8988T (cell line): ENCODE measurements around the gene SYN1.
"Not testable (repeated sequence)": the region's sequence is repeated elsewhere in the genome, so short reads cannot be mapped to it uniquely, and the experiment has no call there.

Experiments used
- DNase-seq: peaks from one replicate; pipeline ENCODE4 v3.0.0; 2011

SYN1 gene

DNA sequence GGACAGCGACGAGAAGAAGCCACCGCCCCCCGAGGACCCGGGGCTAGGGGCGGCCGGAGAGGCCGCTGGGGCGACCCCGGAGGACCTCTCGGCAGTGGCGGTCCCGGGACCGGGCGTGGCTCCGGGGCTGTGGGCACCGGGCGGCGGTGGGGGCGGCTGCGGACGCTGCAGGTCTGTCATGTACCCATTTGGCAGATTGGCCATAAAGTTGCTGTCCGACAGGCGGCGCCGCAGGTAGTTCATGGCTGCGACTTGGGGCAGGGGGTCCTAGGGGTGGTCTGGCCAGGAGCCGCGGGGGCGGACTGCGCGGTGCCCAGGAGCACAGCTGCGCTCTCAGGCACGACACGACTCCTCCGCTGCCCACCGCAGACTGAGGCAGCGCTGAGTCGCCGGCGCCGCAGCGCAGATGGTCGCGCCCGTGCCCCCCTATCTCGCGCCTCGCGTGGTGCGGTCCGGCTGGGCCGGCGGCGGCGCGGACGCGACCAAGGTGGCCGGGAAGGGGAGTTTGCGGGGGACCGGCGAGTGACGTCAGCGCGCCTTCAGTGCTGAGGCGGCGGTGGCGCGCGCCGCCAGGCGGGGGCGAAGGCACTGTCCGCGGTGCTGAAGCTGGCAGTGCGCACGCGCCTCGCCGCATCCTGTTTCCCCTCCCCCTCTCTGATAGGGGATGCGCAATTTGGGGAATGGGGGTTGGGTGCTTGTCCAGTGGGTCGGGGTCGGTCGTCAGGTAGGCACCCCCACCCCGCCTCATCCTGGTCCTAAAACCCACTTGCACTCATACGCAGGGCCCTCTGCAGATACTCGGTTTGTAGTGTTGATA is at the start of gene SYN1:
Gene SYN1, minus strand, starts transcription at position 372 of the 817 bp plus-strand sequence. Its CDS starts 129 bp downstream, at position 243.
- DNase-seq = no peak

DNA sequence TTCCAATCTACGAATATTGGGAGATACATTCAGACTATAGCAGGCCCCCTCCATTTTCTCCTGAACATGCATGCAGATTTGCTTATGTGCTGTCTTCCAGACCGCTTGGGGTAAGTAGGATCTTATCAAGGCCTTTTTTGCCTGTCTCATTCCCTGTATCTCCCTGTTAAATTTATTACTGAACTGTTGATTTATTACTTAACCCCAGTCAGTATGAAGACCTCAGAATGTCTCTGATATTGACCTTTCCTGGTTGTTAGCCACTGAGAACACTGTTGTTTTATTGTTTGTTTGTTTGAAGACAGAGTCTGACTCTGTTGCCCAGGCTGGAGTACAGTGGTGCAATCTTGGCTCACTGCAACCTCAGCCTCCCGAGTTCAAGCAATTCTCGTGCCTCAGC is 46.1 kb upstream of the SYN1 start:
- DNase-seq = not testable (repeated sequence)

DNA sequence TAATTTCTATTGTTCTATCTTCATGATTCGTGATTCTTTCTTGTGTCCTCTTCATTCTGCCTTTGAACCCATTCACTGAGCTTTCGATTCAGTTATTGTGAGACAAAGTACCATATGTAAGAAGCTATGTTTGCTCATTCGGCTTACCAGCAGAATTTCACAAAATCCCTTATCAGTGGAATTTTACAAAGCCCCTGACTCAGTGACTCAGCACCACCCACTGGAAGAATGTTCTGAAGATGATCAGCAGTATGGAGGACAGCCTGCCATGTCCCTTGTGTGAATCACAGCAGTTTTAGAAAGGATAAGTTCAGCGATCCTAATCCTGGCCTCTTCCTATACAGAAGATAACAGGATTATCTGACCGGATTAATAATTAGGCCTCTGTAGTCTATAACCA is 45.1 kb upstream of the SYN1 start:
- DNase-seq = no peak

DNA sequence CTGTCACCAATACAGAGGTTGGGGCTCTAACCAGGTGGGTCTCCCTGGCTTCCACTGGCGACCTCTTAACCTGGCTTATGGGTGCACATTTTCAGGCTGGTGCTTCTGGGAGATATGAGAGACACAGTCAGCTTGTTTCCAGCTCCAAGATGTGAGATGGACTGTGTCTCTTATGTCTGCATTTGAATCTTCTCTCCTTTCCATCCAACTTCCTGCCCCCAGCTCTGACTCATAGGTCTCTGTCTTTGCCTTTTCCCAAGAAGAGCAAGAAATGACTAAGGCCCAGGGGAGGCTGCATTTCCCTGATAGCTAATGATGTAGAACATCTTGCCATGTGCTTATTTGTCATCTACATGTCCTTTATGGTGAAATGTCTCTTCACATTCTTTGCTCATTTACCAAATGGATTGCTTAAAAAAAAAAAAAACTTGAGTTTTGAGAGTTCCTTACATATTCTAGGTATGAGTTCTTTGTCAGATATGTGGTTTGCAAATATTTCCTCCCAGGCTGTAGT is 42.5 kb upstream of the SYN1 start:
- no peak for DNase-seq

DNA sequence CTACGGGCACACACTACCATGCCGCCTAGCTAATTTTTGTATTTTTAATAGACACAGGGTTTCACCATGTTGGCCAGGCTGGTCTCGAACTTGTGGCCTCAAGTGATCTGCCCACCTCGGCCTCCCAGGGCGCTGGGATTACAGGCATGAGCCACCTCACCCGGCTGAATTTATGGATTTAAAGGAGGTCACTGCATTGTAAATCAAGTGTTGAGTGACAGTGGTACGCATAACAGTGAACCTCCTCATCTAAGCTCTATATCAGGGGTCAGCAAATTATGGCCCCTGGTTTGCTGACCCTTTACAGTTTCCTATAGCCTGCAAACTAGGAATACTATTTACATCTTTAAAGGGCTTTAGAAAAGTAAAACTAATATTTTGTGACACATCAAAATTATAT is 41.9 kb upstream of the SYN1 start:
- no peak for DNase-seq

DNA sequence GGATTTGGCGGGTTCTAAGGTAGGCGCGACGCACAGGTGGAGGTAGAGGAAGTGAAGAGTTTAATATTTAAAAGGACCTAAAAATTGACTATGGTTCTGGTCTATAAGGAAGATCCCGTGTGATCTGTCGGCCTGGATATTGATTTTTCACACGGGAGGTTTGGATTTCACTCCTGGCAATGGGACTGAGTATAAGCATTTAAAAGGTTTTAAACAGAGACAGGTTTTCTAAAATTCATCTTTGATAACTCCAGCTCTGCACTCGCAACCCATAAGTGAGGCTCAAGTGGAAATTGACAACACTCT is 39.7 kb upstream of the SYN1 start:
- DNase-seq = no peak

DNA sequence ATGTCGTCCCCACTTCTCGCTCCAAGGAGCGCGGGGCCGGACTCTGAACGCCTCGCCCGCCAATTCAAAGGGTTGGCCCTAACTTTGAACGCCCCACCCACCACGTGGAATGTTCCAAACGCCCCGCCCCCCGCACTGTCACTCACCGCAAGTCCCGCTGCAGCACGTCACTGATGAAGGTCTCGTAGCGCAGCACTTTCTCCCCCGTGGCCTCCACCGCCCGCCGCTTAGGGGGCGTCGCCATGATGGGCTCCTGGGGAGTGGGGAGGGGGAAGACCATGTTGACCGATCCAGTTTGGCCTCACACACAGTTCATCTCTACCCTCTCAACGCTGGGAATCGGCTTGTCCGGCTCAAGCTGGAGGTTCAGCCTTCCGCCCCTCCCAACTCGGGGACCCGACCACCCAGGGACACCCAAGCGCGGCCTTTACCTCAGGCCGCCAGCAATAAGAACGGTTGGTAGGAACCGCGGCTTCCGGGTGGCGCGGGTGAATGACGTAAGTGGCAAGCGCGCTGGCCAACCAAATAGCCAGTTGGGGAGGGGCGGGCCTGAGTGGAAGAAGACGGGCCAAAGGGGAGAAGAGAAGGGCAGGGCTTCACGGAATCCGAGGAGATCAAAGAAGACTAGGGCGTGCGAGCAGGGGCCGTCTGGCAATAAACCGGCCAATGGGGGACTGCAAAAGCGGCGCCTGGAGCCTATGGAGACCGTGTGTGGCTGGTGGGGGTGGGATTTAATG is 39.2 kb upstream of the SYN1 start, which contains the start of gene UXT:
Gene UXT, minus strand, starts transcription at position 497 of the 737 bp plus-strand sequence. Its CDS starts 253 bp downstream, at position 244.
- DNase-seq = peak; percentile 44

DNA sequence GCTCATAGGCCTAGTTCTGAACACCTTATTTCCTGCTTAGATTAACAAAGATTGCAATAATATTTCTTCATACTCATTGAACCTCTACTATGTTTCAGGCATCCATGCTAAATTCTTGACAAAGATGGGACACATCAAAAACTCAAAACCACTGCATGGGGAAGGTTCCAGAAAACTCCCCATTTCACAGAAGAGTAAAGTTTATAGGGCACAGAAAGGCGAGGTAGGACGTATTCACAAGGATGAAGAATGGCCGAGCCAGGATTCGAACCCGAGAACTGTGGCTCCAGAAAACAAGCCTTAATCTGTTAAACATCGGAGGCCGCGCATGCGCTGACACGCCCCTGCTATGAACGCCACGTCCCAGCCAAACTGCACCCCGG is 38.6 kb upstream of the SYN1 start:
- DNase-seq = no peak

DNA sequence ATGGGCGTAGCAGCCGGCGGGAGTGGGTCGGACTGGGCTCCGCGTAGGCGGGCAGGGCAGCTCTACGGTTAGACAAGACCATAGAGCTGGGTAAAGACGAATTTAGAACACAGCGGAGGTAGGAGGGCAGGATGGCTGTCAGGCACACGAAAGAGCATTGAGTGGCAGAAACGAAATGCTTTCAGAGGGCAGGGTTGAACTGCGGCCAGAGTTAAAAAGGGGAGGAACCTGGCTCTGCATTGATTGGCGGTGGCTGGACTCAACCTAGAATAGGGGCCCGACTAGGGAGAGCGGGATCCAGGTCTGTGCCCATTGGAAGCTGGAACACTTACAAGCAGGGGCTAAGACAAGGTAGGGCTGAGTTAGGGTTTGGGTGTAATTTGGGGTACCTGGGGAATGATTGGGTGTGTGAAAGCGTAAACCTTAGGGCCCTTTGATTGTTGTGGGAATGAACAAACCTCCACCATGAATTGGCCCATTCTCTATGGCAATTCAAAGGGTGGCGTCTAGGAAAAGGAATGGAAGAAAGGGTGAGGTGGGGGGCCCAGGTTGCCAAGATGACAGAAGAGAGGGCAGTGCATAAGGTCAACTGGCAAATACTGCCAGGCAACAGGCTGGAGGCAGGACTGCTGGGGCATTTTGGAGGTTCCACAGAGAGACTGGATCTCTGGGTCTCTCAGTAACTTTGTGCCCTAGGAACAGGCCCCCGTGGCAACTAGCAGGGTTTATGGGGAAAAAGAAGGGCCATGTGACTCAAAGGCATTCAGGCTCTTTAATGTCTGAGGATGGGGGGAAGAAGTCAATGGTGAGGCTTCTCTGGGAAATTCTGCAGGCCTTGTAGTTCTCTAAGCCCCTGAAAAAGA is 31.6 kb upstream of the SYN1 start:
- DNase-seq = no peak

DNA sequence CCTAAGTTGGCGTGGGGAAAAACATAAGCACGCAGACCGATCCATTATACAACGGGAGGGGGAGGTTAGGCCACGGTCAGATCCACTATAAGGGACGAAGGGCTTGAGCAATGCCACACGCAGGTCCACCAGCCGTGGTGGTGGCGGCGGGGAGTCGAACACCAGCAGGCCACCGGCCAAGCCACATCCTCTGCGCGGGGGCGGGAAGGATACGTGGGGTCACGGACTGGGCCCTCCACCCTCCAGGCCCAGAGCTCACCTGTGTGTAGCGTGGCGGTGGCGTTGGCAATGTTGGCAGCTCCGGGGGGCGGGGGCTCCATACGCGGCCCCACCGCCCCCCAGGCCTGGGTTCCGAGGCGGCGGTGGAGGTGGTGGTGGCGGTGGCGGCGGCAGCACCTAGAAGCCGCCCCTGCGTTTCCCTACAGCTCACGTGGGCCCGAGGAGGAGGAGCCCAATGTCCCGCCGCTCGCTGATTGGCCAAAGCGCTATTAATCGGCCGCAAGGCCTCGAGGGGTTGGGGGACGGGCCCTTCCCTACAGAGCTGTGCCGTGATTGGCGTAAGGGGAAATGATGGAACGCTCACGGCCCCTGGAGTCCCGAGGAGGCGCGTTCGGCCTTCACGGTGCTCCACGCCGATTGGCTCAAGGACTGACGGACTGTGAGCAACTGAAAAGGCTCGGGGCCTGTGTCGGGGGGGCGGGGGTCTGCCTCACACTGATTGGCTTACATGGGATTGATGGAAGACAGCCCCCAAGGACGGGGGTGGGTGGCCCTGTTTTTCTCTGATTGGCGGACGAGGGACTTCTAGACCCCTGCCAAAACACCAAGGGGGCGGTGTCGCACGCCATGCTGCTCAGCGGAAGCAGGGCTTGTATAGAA is 30.7 kb upstream of the SYN1 start, which contains the start of gene ELK1:
Gene ELK1, minus strand, starts transcription at position 400 of the 879 bp plus-strand sequence. CDS start 9,122 bp downstream, outside the sequence.
- DNase-seq = peak; percentile 65

DNA sequence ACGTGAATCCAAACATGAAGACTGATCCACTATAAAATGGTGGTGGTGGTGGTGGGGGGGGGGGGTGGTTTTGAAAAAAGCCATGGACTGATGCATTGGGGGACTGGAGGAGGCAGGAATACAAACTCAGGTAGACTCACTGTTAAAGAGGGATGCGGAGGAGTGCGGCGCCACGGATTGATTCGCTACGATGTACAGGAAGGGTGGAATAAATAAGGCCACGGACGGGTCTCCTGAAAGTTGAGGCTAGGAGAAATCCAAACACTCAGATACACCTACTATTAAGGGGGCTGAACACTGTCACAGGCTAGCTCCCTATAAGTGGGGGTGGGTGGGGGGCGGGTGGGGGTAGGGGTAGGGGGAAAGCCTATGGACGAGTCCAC is 30.1 kb upstream of the SYN1 start:
- no peak for DNase-seq

DNA sequence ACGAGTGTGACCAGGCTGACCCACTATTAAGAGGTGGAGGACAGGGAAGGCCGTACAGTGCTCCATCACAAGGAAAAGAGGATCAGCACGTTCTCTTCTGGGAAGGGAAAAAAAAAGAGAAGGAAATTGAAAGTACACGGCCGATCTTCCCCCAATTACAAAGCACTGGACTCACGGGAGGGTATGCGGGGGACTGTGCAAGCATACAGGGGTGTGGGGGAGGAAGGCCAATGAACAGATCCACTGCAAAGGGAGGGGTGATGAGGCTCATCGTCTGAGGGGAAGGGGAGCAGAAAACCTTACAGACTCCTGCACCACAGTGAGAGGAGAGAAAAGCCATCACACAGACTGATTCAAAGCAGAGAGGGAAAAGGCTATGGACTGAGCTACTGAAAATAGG is 29.6 kb upstream of the SYN1 start:
- DNase-seq = no peak

DNA sequence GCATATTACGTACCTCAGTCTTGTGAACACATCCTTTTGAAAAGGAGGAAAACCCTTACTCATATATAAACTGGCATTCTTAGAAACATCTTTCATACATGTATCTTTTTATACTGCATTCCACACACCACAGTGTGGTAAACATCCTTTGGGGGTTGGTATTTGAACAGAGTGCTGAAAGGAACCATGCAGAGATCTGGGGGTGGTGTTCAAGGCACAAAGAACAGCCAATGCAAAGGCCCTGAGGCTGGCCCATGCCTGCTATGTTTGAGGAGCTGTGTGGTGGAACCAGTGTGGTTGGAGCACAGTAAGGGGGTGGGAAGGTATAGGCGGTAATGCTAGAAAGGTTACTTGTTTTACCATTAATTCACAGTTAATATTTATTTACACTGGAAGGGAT is 28.7 kb upstream of the SYN1 start:
- DNase-seq = no peak

DNA sequence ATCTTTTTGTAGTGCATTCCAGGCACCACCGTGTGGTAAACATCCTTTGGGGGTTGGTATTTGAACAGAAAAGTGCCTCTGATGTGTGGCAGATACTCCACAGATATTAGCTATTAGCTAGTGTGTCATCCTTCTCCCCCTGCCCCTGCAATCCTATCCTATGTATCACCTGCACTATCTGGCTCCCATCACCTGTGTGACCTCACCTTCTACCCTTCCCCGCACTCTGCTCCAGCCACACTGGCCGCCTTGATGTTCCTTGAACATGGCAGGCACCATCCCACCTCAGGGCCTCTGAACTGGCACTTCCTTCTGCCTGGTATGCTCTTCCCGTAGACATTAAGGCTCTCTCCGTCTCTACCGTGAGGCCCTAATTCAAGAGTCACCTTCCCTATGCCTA is 27.0 kb upstream of the SYN1 start:
- no peak for DNase-seq

DNA sequence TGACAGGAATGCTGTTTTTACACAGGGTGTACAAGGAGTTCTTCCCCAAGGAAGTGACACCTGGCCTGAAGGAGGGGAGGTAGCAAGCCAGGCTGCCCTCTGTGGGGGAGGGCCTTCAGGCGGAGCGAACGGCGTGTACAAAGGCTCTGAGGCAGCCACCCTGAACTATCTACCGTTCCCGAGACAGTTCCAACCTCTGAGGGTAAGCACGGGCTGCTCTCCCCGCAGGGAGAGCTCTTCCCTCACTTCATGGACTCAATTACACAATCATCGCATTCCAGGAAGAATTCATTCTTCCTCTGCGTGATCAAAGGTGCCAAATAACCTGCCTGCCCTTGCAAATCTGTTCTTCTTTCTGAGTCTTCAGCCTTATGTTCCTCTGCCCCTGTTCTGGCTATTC is 25.9 kb upstream of the SYN1 start:
- no peak for DNase-seq

DNA sequence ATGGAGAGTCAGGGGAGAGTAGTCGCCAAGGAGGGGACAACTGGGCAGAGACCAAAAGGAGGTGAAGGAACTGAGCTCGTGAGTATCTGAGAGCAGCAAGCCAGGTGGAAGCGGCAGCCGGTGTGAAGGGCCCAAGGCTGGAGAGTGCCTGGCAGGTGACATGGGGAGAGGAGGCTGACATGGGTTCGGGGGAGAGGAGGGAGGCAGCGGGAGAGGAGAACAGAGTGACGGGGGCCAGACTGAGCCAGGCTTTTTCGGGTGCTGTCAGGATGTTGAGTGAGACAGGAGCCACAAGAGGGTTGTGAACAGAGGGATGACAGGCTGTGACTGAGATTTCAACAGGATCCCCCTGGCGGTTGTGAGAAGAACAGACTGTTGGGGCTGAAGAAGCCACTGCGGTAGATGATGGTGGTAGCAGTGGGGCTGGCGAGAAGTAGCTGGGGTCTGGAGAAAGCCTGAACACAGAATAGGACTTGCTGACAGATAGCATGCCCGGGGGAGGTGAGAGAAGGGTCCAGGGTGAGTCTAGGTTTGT is 25.0 kb upstream of the SYN1 start:
- DNase-seq = no peak

DNA sequence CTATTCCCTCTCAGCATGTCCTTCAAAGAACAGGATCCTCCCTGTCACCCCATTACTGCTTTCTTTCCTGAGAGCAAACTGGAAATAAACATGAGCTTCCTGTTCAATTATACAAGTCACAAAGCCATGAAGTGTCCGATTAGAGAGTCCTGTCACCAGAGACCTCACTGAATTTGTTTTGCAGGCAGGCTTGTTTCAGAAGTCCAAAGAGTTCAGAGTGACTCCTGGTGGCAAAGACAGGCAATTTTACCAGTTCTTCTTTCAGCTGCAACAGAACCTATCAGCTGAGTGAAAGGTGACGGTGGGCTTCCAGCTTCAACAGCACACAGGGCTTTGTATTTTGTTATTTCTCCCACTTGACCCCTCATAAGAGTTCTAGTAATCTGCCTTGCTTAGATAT is 24.3 kb upstream of the SYN1 start:
- no peak for DNase-seq

DNA sequence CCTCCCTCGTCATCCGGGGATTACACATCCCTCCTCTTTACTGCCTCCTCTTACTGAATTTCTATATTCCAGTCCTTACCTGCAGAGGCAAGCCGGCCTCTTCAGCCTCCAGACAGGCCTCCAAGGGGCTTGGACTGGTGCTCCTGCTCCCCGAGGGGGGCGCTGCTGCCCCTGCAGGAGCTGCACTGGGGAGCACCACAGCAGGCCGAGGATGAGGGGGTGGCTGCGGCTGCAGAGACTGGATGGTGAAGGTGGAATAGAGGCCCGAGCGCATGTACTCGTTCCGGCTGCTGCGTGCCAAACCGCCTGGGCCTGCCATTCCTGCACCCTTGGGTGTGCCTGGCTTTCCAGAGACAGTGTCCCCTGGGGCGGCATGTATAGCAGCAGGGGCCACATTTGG is 19.2 kb upstream of the SYN1 start:
- DNase-seq = no peak

DNA sequence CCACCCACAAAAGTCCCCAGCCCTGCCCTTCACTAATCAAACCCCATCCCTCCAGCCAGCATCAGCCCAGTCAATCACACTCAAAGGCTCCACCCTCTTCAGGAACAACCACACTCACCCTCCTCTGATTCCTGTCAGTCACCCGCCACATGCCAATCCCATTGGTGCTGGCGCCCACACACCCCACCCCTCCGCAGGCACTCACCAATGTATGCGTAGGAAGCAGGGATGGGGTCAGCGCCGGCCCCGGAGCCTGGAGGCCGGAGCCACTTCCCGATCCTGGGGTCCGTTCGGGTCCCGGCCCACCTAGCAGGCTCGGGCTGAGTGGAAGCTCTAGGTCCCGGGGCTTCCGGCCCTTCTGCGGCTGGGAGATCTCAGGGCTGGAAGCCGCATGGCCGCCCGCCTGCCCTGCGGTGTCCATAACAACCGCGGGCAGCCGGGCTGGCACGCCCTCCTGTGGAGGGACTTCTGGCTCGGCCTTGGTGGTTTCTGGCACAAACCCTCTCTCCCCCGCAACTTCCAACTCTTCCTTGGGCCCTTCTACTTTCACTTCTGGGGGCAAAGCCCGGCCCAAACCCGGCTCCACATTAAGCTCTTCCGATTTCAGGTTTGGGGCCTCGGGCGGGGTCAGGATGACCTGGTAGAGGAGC is 18.0 kb upstream of the SYN1 start:
- no peak for DNase-seq

DNA sequence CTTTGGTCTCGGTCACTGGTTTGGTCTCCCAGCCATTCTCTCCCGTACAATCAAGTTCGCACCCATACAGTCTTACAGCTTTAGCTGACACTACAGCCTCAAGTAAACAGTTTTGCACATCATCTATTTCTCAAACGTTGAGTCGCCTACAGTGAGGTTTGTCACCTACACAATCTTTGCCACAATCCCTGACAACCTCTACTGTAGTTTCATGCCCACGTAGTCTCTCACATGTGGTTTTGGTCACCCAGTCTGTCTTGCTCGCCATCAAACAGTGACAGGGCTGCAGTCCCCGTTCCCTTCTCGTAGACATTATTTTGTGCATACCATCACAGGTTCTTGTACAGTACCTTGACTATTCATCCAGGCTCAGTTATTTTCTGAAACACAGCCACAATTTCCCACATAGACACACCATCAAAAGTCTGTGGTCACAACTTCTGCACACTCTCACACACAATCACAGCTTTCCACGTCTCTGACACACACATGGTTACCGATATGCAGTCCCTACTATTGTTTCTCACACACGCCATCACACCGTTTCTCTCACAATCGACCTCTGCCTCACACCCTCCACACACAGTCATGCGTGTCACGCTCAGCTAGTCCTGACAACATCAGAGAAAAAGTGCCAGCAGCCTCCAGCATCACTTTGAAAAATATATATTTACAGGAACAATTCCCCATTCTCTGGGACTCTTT is 15.4 kb upstream of the SYN1 start:
- DNase-seq = no peak
